Suprapubic skin (tissue), 4 donors: ENCODE measurements around the gene ZMYND19. TPM values are rescaled to one million over a fixed set of nuclear protein-coding genes. Genes with fewer than 3 reads are reported as not detected.

ENCODE experiments used
- DNase-seq, 2 donors: peaks; one replicate each; pipeline ENCODE4 v3.0.0-alpha.2; 2019; ENCODE audit warnings: low spot score in 2 of 2
- H3K27ac ChIP-seq: fragments of 200-600 bp; sonication (generic); one replicate; pipeline ENCODE4 v1.5.1; 2019
- H3K27me3 ChIP-seq: fragments of 200-600 bp; sonication (generic); one replicate; pipeline ENCODE4 v1.5.1; 2019
- H3K36me3 ChIP-seq: fragments of 200-600 bp; sonication (generic); one replicate; pipeline ENCODE4 v1.5.1; 2019
- H3K4me1 ChIP-seq: fragments of 200-600 bp; sonication (generic); one replicate; pipeline ENCODE4 v1.5.1; 2019
- H3K4me3 ChIP-seq: fragments of 200-600 bp; sonication (generic); one replicate; pipeline ENCODE4 v1.5.1; 2019; ENCODE audit warnings: mild to moderate bottlenecking
- H3K9me3 ChIP-seq: fragments of 200-600 bp; sonication (generic); one replicate; pipeline ENCODE4 v1.5.1; 2019
- EP300 ChIP-seq: sonication (generic); formaldehyde crosslinking; IDR thresholded peaks from one replicate; pipeline ENCODE4 v1.6.1; 2017; ENCODE audit warnings: antibody characterized with exemption
- POLR2A ChIP-seq, 2 donors: fragments of 450-650 bp; IDR thresholded peaks; one replicate each; pipeline ENCODE4 v1.6.1; 2017; ENCODE audit warnings: antibody characterized with exemption in 2 of 2, mild to moderate bottlenecking in 2 of 2, moderate library complexity in 2 of 2
- POLR2AphosphoS5 ChIP-seq, 3 donors: sonication (generic); formaldehyde crosslinking; IDR thresholded peaks; one replicate each; pipeline ENCODE4 v1.6.1; 2017; ENCODE audit warnings: antibody characterized with exemption in 3 of 3
- WGBS: methylation state at CpG from one replicate; pipeline ENCODE4 v1.1.5; 2018; 5-methylcytosine and 5-hydroxymethylcytosine counted together
- total RNA-seq, 4 donors: library from RNA; depleted of rRNA; stranded (reverse); fragments of >200 nt; gene quantifications; one replicate each; pipeline ENCODE4 v1.1.0, GENCODE V29; 2016
- TF ChIP-seq, protein P1 (sequence below), 2 donors: fragments of 200-600 bp in 1 of 2; fragments of 450-650 bp in 1 of 2; sonication (generic) in 1 of 2; IDR thresholded peaks; one replicate each; pipeline ENCODE4 v1.5.1; 2016 to 2019; ENCODE audit warnings: antibody characterized with exemption in 2 of 2, mild to moderate bottlenecking in 1 of 2, moderate library complexity in 1 of 2

The ZMYND19 gene
- total RNA-seq, 4 donors from 2014 or later, result 19.2 to 39.4 (median 28.3) TPM

- peaks cover 31% of the 10 kb centered on the region for H3K36me3 ChIP-seq
- H3K4me1 ChIP-seq, result peaks cover 31% of the 10 kb centered on the region
Observed at GRCh38 chr9:137590123-137590468, 216 bp downstream of the ZMYND19 start.

DNA sequence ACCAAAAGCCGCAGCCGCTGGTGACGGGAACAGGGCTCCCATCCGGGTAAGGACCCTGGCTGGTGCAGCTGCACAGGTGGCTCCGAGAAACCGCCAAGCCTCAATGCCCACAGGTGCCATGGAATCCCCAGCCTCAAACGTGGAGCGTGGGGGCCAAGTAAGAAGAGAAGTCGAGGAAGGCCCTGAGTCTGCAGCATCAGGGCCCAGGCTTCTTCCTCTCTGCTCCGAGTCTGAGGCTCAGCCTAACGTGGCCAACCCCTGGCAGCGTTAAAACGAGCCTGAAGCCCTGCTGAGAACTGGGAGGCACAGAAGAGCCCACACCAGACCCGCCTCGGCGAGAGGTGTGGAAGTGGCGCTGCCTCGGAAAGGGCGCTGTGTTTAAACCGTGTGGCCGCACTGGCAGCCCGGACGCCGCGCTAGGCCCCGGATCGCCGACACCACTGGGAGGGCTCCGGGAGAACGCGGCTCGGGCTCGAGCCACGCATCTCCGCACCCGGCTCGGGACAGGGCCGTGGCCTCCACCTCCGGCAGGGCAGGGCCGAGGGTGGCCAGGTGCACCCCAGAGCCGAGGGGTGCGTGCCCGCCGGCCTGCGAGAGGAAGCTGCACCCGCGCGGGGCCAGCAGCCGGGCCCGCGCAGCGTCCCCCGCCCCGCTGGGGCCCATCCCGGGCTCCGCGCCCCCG, 730 bp downstream of the ZMYND19 start:
- Histone ChIP-seq H3K4me3 (peak overlapping the region; percentile 86), H3K36me3 (peaks cover 35% of the 10 kb centered on the region), H3K9me3 (no peaks in the 10 kb centered on the region), H3K27me3 (no peaks in the 10 kb centered on the region), H3K4me1 (peaks cover 31% of the 10 kb centered on the region), H3K27ac (peak overlapping the region; percentile 56)
- WGBS, result 12% methylated on average over 14 of the region's 58 CpGs
- no peak for DNase-seq
- no peak for TF ChIP-seq EP300
- no peak for TF ChIP-seq POLR2AphosphoS5 (IDR thresholded peaks at IDR 0.05)
- TF ChIP-seq POLR2A (IDR thresholded peaks at IDR 0.05), result no peak
- TF ChIP-seq, protein P1, sequence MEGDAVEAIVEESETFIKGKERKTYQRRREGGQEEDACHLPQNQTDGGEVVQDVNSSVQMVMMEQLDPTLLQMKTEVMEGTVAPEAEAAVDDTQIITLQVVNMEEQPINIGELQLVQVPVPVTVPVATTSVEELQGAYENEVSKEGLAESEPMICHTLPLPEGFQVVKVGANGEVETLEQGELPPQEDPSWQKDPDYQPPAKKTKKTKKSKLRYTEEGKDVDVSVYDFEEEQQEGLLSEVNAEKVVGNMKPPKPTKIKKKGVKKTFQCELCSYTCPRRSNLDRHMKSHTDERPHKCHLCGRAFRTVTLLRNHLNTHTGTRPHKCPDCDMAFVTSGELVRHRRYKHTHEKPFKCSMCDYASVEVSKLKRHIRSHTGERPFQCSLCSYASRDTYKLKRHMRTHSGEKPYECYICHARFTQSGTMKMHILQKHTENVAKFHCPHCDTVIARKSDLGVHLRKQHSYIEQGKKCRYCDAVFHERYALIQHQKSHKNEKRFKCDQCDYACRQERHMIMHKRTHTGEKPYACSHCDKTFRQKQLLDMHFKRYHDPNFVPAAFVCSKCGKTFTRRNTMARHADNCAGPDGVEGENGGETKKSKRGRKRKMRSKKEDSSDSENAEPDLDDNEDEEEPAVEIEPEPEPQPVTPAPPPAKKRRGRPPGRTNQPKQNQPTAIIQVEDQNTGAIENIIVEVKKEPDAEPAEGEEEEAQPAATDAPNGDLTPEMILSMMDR (IDR thresholded peaks at IDR 0.05), result no peak

More at GRCh38 chr9:137590123-137590468, 216 bp downstream of the ZMYND19 start:
- H3K9me3 ChIP-seq, result no peaks in the 10 kb centered on the region
- WGBS, result no CpG with 5 or more reads among the region's 61 CpGs
- H3K27me3 ChIP-seq, result no peaks in the 10 kb centered on the region
- peak overlapping the region; percentile 86 for H3K4me3 ChIP-seq
- DNase-seq, result no peak
- H3K27ac ChIP-seq, result peak overlapping the region; percentile 51
- no peak for TF ChIP-seq EP300
- TF ChIP-seq POLR2A (IDR thresholded peaks at IDR 0.05), result peak in 1 of 2 donors; percentile 17

DNA sequence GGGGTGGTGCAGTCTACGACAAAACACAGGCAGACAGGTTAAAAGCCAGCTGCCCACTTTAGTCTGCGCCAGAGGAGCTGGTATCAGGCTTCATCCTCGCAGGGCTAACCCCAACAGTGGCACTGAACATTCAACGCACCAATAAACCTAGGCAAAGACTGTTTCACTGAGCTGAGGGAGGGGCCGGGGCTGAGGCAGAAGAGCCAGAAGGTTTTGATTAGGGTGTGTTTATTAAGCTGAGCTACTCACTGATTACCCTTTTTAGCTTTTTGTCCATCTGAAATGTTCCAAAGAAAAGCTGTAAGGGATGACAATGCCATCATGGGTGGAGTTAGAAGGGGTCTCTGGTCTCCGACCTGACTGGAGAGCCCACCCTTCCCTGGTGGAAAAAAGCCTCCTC, 1.4 kb downstream of the ZMYND19 start:
- TF ChIP-seq POLR2AphosphoS5 (IDR thresholded peaks at IDR 0.05) (no peak), EP300 (no peak), POLR2A (IDR thresholded peaks at IDR 0.05) (no peak)
- TF ChIP-seq, protein P1 (IDR thresholded peaks at IDR 0.05), result no peak
- Histone ChIP-seq H3K27ac (no peak overlapping the region), H3K4me3 (peak overlapping the region; percentile 86), H3K27me3 (no peaks in the 10 kb centered on the region), H3K9me3 (no peaks in the 10 kb centered on the region), H3K36me3 (peaks cover 42% of the 10 kb centered on the region), H3K4me1 (peaks cover 31% of the 10 kb centered on the region)
- WGBS, result 71% methylated on average over 6 of the region's 6 CpGs
- DNase-seq, result no peak

GRCh38 chr9:137588311-137588710, 2.0 kb downstream of the ZMYND19 start:
- 96% methylated on average over 13 of the region's 13 CpGs for WGBS
- Histone ChIP-seq H3K9me3 (no peaks in the 10 kb centered on the region), H3K27ac (no peak overlapping the region), H3K36me3 (peaks cover 47% of the 10 kb centered on the region), H3K27me3 (no peaks in the 10 kb centered on the region), H3K4me3 (no peak overlapping the region), H3K4me1 (peaks cover 31% of the 10 kb centered on the region)
- TF ChIP-seq POLR2AphosphoS5 (IDR thresholded peaks at IDR 0.05) (no peak), POLR2A (IDR thresholded peaks at IDR 0.05) (no peak)
- TF ChIP-seq, protein P1 (IDR thresholded peaks at IDR 0.05), result no peak
- DNase-seq, result no peak

DNA sequence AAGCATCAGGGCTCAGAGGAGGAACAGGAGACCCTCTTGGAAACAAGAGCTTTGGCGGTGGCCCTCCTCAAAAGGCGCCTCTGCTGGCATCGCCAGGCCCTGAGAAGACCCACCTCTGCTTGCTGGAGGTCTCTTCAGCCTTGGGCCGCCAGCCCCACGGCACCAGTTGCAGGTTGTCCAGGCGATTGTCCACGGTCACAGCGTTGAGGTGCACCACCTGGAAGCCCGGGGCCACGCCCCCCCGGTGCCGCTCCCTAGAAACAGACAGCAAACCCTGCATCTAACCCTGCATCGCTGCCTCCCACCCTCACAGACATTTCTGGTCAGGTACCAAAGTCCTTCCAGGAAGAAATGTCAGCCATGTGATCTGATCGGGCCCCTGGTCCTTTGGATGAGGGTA, 3.5 kb downstream of the ZMYND19 start:
- no peak for DNase-seq
- no peak overlapping the region for H3K4me3 ChIP-seq
- H3K4me1 ChIP-seq, result peaks cover 31% of the 10 kb centered on the region
- 99% methylated on average over 9 of the region's 14 CpGs for WGBS
- no peaks in the 10 kb centered on the region for H3K27me3 ChIP-seq
- no peaks in the 10 kb centered on the region for H3K9me3 ChIP-seq
- peaks cover 61% of the 10 kb centered on the region for H3K36me3 ChIP-seq
- TF ChIP-seq POLR2A (IDR thresholded peaks at IDR 0.05) (no peak), EP300 (no peak), POLR2AphosphoS5 (IDR thresholded peaks at IDR 0.05) (no peak)
- TF ChIP-seq, protein P1 (IDR thresholded peaks at IDR 0.05), result no peak
- no peak overlapping the region for H3K27ac ChIP-seq
